HepG2 (cell line): ENCODE results near the gene TNFRSF18. TPM values are rescaled to one million over a fixed set of nuclear protein-coding genes. Genes with fewer than 3 reads are reported as not detected.

ENCODE experiments used
- MXD3 ChIP-seq: IDR thresholded peaks from 2 replicates; pipeline ENCODE4 v1.6.1; 2016; ENCODE audit warnings: mild to moderate bottlenecking, missing biosample characterization, missing genetic modification reagents
- NONO ChIP-seq, 2 experiments: fragments of 450-650 bp in 1 of 2; sonication (generic) in 1 of 2; formaldehyde crosslinking in 1 of 2; IDR thresholded peaks in 1 of 2; conservative IDR thresholded peaks in 1 of 2; 2 replicates each; pipeline versions ENCODE4 v1.6.1 to v1.8.0; 2017 to 2022; ENCODE audit warnings: mild to moderate bottlenecking in 1 of 2, missing genetic modification reagents in 1 of 2, moderate library complexity in 1 of 2
- TBX2 ChIP-seq: sonication (generic); formaldehyde crosslinking; IDR thresholded peaks from 2 replicates; pipeline ENCODE4 v1.5.0; 2020; ENCODE audit warnings: missing genetic modification reagents, mild to moderate bottlenecking, borderline replicate concordance
- TEAD3 ChIP-seq: optimal IDR thresholded peaks from 2 replicates; pipeline ENCODE3; 2016; ENCODE audit warnings: borderline replicate concordance
- ZFYVE20 ChIP-seq: sonication (generic); formaldehyde crosslinking; IDR thresholded peaks from 2 replicates; pipeline ENCODE4 v1.8.0; 2023; ENCODE audit warnings: low read depth, mild to moderate bottlenecking, moderate library complexity, missing genetic modification reagents, borderline replicate concordance
- polyA plus RNA-seq, 8 experiments: library from polyadenylated mRNA; depleted of rRNA in 3 of 8; stranded (reverse) in 7 of 8; unstranded in 1 of 8; fragments of >200 nt; fragmentation: Illumina TruSeq in 4 of 8; extraction: Trizol in 4 of 8; gene quantifications; 2 replicates each; pipeline versions ENCODE4 v1.2.1 to v1.2.3, GENCODE V29; 2011 to 2016; ENCODE audit warnings: low read depth in 4 of 8, missing spikeins in 1 of 8, mixed read lengths in 1 of 8; ENCODE audit not compliant: insufficient read depth in 1 of 8
- total RNA-seq, 5 experiments: library from RNA; depleted of rRNA; stranded (reverse); fragments of >200 nt; fragmentation: Illumina TruSeq; extraction: Trizol; gene quantifications; 2 replicates each; pipeline ENCODE4 v1.2.3, GENCODE V29; 2016; ENCODE audit warnings: low read depth in 1 of 5
- TF ChIP-seq, protein P1 (sequence below): IDR thresholded peaks from 2 replicates; pipeline ENCODE4 v1.6.1; 2016; ENCODE audit warnings: mild to moderate bottlenecking
- TF ChIP-seq, protein P2 (sequence below): sonication (generic); formaldehyde crosslinking; IDR thresholded peaks from 2 replicates; pipeline ENCODE4 v1.8.1; 2023; ENCODE audit warnings: mild to moderate bottlenecking, missing genetic modification reagents
- TF ChIP-seq, protein P3 (sequence below): sonication (generic); formaldehyde crosslinking; IDR thresholded peaks from 2 replicates; pipeline ENCODE4 v1.5.1; 2020; ENCODE audit warnings: mild to moderate bottlenecking, missing genetic modification reagents, moderate library complexity

Gene TNFRSF18
- total and polyA plus RNA-seq, 2 of the 13 experiments (the other 11 are each of a cell fraction or from before 2014, with no cell fraction given) = not detected

- TF ChIP-seq, protein P1, sequence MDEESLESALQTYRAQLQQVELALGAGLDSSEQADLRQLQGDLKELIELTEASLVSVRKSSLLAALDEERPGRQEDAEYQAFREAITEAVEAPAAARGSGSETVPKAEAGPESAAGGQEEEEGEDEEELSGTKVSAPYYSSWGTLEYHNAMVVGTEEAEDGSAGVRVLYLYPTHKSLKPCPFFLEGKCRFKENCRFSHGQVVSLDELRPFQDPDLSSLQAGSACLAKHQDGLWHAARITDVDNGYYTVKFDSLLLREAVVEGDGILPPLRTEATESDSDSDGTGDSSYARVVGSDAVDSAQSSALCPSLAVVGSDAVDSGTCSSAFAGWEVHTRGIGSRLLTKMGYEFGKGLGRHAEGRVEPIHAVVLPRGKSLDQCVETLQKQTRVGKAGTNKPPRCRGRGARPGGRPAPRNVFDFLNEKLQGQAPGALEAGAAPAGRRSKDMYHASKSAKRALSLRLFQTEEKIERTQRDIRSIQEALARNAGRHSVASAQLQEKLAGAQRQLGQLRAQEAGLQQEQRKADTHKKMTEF (CRISPR knock-in tag) = 0 out of 2 replicates have a peak, but pooled peaks have one; percentile 18
- TF ChIP-seq MXD3 (CRISPR knock-in tag) (no peak), NONO (IDR thresholded peaks at IDR 0.05) (no peak), NONO (CRISPR knock-in tag; conservative IDR thresholded peaks at IDR 0.05) (0 out of 2 replicates have a peak, but pooled peaks have one; percentile 5), ZFYVE20 (CRISPR knock-in tag) (no peak), TEAD3 (peak; percentile 13), TBX2 (CRISPR knock-in tag) (peak; percentile 42; the same call in 1 of the 2 replicates)
- TF ChIP-seq, protein P2, sequence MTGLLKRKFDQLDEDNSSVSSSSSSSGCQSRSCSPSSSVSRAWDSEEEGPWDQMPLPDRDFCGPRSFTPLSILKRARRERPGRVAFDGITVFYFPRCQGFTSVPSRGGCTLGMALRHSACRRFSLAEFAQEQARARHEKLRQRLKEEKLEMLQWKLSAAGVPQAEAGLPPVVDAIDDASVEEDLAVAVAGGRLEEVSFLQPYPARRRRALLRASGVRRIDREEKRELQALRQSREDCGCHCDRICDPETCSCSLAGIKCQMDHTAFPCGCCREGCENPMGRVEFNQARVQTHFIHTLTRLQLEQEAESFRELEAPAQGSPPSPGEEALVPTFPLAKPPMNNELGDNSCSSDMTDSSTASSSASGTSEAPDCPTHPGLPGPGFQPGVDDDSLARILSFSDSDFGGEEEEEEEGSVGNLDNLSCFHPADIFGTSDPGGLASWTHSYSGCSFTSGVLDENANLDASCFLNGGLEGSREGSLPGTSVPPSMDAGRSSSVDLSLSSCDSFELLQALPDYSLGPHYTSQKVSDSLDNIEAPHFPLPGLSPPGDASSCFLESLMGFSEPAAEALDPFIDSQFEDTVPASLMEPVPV (CRISPR knock-in tag) = 0 out of 2 replicates have a peak, but pooled peaks have one; percentile 15
- TF ChIP-seq, protein P3, sequence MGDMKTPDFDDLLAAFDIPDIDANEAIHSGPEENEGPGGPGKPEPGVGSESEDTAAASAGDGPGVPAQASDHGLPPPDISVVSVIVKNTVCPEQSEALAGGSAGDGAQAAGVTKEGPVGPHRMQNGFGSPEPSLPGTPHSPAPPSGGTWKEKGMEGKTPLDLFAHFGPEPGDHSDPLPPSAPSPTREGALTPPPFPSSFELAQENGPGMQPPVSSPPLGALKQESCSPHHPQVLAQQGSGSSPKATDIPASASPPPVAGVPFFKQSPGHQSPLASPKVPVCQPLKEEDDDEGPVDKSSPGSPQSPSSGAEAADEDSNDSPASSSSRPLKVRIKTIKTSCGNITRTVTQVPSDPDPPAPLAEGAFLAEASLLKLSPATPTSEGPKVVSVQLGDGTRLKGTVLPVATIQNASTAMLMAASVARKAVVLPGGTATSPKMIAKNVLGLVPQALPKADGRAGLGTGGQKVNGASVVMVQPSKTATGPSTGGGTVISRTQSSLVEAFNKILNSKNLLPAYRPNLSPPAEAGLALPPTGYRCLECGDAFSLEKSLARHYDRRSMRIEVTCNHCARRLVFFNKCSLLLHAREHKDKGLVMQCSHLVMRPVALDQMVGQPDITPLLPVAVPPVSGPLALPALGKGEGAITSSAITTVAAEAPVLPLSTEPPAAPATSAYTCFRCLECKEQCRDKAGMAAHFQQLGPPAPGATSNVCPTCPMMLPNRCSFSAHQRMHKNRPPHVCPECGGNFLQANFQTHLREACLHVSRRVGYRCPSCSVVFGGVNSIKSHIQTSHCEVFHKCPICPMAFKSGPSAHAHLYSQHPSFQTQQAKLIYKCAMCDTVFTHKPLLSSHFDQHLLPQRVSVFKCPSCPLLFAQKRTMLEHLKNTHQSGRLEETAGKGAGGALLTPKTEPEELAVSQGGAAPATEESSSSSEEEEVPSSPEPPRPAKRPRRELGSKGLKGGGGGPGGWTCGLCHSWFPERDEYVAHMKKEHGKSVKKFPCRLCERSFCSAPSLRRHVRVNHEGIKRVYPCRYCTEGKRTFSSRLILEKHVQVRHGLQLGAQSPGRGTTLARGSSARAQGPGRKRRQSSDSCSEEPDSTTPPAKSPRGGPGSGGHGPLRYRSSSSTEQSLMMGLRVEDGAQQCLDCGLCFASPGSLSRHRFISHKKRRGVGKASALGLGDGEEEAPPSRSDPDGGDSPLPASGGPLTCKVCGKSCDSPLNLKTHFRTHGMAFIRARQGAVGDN = peak; percentile 63; the same call in 1 of the 2 replicates
Observed at GRCh38 chr1:1243807-1244191, 37.4 kb upstream of the TNFRSF18 start (continued).
